ENCODE data around the gene ALOX15B.
"Not testable (repeated sequence)": the region's sequence is repeated elsewhere in the genome, so short reads cannot be mapped to it uniquely, and the experiment has no call there.

Gene ALOX15B

DNA sequence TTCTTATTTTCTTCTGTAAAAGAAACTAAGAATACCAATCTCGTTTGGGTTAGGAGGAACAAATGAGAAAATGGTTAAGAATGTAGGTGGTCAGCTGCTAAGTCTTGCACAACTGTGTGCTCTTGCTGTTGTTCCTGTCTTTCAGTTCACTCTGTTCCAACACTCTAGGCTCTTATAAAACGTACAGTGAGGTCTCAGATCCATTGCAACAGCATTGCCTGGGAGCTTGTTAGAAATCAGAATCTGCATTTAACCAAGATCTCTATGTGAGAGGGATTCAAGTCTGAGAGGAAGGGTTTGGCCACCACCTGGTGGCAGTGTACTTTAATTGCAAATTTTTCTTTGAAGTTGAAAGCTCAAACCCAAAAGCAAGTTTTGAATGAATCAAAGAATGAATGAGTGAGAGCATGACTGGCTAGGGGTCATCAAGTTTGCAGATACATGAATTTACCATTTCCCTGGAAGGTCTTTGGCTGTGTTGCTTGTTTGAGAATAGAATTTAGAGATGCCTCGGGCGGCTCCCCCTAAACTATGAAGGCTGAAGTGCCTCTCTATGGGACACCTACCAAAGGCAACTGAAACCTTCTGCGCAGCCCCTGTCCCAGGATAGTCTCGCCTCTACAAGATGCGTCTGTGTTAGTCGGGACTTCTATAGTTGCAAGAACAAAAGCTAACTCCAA is 2.5 kb downstream of the ALOX15B start:
- DNase-seq, result no peak

DNA sequence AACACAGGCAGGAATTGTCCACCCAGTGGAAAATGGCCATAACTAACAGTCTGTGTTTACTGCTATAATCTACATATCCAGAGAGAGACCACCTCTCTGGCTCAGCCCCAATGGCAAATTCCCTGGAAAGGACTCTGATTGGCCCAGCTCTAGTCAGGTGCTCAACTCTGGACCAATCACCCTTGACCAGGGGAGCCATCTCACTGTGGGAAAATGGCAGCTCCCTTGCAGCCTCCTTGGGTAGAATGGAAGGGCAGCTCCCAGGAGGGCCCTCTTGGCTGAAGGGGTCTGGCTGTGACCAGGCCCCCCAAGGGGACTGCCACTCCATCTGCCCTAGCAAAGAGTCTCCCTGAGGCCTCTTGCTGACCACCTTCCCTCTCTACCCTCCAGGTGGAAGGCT is 3.1 kb downstream of the ALOX15B start:
- DNase-seq, result no peak

DNA sequence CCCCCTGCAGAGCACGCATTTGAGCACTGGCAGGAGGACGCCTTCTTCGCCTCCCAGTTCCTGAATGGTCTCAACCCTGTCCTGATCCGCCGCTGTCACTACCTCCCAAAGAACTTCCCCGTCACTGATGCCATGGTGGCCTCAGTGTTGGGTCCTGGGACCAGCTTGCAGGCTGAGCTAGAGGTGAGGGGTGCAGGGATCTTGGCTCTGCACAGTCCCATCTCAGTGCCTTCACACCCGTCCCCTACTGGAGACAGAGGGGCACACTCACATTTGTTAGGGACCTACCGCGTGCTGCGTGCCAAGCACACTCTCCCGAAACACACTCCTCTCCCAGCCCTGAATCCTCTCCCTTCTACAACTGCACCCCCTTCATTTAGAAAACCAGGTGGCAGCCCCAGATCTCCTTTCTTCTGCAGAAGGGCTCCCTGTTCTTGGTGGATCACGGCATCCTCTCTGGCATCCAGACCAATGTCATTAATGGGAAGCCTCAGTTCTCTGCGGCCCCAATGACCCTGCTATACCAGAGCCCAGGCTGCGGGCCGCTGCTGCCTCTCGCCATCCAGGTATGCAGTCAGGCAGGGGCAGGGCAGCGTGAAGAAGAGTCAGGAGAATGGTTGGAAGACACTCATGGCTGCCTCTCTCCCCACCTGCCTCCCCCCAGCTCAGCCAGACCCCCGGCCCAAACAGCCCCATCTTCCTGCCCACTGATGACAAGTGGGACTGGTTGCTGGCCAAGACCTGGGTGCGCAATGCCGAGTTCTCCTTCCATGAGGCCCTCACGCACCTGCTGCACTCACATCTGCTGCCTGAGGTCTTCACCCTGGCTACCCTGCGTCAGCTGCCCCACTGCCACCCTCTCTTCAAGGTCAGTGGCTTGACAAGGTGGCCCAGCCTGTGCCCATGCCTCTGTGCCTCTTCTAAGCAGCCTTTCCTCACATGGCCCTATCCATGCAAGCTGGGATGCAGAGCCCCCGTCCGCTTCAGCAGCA is 6.3 kb downstream of the ALOX15B start:
- DNase-seq, result no peak

DNA sequence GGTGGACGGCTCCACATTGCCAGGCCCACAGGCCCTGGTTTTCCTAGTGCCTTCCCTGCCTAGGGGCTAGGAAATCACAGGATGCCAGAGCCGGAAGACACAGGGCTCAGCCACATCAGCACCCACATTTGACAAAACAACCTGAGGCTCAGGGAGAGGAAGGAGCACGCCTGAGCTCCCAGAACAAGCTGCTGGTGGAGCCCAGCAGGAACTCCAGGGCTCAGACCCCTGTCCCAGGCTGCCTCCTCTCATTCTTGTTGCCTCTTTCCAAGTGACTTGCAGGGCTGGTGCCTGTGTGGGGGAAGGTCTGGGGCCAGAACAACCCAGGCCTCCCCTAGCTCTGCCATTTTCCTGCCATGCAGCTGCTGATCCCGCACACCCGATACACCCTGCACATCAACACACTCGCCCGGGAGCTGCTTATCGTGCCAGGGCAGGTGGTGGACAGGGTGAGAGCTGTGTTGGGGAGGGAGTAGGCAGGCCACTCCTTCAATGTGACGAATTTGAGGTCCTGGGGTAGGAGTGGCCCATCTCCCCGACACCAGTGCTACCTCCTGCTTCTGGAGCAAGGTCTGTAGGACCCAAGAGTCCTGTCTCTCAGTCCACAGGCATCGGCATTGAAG is 7.6 kb downstream of the ALOX15B start:
- no peak for DNase-seq

DNA sequence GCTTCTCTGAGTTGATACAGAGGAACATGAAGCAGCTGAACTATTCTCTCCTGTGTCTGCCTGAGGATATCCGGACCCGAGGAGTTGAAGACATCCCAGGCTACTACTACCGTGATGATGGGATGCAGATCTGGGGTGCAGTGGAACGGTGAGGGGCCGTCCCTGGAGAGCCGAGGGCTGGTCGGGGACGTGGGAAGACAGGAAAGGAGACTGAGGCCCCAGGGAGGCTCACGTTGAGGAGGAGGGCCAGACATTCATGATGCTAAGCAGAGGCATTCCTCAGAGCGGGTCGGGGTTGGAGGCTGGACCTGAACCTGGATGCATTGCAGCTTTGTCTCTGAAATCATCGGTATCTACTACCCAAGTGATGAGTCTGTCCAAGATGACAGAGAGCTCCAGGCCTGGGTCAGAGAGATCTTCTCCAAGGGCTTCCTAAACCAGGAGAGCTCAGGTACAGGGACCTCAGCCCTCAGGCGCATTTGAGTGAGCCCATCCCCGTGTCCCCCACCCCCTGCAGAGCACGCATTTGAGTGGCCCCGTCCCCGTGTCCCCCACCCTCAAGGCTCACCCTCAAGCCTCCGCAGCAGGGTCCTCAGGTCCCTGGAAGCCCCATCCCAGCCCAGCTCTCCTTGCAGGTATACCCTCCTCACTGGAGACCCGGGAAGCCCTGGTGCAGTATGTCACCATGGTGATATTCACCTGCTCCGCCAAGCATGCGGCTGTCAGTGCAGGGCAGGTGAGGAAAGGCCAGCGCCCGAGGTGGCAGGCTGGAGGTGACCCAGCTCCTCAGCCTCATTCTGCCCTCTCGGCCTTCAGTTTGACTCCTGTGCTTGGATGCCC is 8.3 kb downstream of the ALOX15B start:
- no peak for DNase-seq

DNA sequence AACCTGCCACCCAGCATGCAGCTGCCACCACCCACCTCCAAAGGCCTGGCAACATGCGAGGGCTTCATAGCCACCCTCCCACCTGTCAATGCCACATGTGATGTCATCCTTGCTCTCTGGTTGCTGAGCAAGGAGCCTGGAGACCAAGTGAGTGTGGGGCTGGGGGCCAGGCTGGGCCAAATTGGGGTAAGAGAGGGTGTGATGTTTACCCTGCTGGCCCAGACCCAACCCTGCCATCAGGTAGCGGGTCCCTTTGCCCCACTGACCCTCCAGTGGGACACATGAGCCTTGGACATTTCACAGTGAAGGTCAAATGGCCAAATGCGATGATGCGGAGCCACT is 8.9 kb downstream of the ALOX15B start:
- no peak for DNase-seq

DNA sequence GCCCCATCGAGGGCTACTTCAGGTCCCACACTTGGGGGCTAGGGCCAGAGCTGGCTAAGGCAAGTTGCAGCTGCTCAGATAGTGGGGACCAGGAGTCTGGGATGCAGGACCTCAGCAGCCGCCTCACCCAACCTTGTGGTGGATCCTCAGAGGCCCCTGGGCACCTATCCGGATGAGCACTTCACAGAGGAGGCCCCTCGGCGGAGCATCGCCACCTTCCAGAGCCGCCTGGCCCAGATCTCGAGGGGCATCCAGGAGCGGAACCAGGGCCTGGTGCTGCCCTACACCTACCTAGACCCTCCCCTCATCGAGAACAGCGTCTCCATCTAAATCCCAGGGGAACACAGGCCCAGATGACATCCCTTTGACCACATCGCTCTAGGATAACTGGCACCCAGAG is 9.4 kb downstream of the ALOX15B start:
- DNase-seq, result no peak

DNA sequence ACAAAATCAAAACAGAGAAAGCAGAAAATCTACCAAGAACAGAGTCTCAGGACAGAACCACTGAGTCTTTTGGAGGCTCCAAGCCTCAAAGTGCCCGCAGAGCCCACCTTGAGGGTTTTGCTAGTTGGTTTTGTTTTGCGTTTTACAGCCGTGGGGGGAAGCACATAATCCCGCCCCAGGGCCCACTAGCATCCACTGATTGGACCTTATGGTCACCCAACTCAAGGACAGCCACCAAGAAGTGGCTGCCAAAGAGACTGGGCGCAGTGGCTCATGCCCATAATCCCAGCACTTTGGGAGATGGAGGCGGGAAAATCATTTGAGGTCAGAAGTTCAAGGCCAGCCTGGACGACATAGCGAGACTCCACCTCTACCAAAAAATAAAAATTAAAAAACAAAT is 9.9 kb downstream of the ALOX15B start:
- DNase-seq, result no peak

DNA sequence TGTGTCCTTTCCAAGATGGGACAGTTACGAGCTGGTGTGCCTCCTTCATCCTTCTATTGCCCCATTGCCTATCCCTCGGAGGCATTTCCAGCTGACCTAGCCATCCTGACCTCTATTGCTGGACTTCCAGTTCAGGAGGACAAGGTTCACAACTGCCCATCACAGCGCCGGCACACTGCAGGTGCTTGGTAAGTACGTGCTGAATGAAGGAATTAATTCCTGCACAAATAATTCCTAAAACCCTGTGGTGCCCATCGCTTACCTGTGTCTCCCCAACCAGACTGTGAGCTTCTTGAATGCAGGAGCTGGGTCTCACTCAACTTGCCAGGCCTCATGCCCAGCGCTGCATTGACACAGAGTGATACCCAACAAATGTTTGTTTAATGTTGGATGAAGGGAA is 13.0 kb downstream of the ALOX15B start:
- no peak for DNase-seq

DNA sequence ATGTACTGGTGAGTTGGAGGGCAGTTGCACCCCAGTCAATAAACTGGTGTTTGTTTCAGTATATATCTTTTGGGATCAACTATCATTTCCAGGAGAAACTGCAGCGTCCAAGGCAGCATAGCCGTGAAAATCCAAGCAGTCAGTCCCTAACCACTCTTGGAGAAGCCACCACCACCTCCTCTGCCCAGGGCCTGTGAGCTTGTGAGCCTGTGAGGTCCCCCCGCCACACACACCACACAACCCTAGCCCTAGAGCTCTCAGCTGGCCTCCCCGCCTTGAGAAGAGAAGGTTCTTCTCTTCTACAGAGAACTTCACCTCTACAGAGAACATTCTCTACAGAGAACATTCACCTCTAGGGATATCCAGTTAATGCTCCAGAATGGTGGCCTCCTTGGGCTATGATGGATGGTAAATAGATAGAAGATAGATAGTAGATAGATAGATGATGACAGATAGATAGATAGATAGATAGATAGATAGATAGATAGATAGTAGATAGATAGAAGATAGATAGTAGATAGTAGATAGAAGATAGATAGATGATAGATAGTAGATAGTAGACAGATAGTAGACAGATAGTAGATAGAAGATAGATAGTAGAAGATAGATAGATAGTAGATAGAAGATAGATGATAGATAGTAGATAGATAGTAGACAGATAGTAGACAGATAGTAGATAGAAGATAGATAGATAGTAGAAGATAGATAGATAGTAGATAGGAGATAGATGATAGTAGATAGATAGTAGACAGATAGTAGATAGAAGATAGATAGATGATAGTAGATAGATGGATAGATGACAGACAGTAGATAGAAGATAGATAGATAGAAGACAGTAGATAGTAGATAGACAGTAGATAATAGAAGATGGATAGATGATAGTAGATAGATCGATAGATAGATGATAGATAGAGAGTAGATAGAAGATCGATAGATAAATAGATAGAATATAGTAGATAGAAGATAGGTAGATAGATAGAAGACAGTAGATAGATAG is 13.7 kb downstream of the ALOX15B start:
- no peak for DNase-seq

DNA sequence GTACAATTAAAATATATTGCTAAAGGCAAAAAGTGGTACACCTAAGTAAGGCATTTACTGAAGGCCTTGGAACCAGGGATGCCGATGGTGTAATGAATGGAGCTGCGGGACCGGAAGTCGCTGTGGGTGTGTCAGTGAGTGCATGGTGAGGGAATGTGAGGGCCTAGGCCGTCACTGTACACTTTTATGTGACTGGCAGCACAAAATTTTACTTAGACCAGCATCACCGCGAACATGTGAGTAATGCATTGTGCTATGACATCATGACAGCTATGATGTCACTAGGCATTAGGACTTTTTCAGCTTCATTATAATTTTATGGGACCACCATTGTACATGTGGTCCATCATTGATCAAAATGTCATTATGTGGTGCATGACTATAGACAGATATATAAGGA is 14.7 kb downstream of the ALOX15B start:
- no peak for DNase-seq

DNA sequence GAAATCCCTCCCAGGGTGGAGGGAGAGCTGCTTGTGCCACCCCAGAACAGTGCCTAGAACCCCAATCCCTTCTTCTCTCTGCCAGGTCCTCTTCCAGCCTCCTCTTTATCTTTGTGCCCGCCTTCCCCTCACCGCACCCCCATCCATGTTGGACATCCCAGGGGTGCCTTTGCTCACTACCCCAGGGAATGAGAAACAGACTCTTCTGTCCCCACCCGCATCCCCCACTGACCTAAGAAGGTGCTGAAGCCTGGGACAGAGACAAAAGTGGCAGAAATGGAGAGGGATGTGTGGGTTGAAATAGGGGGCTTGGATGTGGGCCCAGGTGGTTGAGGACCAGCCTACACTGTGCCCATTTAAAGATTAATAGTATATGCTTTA is 17.0 kb downstream of the ALOX15B start:
- DNase-seq, result no peak

DNA sequence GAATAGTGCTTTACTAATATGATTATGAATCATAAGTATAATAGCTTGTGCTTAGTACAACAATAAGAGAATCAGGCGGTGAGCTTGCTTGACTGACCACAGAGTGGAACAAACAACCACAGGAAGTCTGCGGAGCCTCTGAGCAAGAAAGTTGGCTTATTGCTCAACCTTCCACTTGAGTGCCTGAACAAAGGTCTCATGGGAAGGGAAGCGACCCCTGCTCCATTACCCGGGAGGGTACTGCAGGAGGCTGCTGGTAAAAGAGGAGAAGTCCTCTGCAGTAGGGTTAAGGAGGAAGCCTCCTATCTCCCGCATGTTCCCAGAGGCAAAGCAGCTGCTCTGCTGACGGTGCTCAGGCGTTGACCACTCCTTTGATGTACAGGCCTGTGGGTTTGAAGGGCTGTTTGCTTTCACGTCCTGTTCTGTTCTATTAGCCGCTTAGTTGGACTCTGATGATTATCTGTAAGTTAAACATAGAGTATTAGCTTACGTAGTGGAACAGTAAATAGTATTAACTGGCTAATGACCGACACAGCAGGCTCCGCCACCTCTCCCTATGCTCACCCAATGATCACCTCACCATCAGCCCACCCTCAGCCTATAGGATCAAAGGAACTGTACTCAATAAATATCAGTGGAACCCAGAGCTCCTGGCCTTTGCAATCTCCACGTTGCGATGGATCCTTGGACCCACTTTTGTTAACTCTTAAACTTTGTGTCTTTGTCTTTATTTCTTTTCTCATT is 17.5 kb downstream of the ALOX15B start:
- no peak for DNase-seq

DNA sequence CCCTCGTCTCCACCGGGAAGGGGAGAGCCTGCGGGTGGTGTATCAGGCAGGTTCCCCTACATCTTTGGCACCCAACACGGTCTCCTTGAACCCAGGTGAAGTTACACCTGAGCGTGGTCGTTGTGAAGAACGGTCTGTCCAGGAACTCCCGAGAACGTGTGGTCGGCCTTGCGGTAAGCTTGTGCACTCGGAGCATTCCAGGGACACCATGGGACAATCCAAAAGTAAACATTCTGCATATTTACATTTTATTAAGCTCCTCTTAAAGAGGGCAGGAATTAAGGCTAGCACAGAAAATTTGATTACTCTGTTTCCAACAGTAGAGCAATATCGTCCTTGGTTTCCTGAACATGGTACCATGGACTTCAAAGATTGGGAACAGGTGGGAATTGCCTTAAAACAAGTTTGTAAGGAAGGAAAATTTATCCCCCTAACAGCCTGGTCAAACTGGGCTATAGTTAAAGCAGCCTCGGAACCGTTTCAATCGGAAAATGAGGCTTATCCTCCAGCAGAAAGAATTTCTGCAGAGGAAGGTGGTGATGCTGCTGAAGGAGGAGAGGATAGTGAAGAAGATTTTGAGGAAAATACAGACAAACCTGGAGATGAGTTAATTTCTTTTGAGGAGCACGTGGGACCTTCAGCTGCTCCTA is 18.2 kb downstream of the ALOX15B start:
- no peak for DNase-seq

DNA sequence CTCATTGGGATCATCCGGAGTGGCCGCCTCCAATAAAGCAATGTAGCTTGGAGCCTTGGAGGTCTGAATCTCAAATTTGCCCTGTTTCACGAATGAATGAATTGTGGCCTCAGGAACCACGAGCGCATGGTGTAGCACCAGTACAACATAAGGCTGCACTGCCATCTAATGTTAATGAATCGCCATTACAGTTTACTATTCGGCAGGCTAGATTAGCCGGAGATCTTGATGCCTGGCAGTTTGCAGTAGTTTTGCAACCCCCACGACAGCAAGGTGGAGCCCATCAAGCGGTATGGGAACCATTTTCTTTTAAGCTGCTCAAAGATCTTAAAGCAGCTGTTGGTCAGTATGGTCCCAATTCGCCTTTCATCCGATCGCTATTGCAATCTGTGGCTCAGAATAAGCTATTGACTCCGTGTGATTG is 18.8 kb downstream of the ALOX15B start:
- DNase-seq, result peak; percentile 55

DNA sequence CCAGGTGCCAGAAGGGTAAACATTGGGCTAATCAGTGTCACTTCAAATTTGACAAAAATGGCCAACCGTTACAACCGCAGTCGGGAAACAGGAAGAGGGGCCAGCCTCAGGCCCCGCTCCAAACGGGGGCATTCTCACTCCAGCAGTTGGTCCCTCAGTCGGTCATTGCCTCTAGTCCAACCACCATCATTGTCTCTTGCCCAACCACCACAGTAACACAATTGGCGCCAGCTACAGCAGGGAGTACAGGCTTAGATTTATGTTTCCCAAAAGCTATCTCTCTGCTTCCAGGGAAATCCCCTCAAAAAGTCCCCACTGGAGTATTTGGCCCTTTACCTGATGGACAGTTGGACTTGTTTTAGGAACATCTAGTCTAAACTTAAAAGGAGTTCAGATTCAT is 20.3 kb downstream of the ALOX15B start:
- no peak for DNase-seq

DNA sequence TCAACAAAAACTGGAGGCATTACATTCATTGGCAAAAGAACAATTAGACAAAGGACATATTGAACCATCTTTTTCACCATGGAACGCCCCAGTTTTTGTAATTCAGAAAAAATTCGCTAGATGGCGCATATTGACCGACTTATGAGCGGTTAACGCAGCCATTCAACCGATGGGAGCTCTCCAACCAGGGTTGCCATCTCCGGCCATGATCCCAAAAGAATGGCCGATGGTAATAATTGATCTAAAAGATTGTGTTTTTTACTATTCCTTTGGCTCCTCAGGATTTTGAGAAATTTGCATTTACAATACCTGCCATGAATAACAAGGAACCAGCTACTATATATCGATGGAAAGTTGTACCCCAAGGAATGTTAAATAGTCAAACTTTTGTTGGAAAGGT is 21.4 kb downstream of the ALOX15B start:
- peak; percentile 61 for DNase-seq

DNA sequence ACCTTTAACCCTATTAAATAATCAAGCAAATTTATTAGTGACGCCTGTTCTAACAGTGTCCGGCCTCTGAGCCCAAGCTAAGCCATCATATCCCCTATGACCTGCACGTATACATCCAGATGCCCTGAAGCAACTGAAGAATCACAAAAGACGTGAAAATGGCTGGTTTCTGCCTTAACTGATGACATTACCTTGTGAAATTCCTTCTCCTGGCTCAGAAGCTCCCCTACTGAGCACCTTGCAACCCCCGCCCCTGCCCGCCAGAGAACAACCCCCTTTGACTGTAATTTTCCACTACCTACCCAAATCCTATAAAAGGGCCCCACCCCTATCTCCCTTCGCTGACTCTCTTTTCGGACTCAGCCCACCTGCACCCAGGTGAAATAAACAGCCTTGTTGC is 23.0 kb downstream of the ALOX15B start:
- not testable (repeated sequence) for DNase-seq

DNA sequence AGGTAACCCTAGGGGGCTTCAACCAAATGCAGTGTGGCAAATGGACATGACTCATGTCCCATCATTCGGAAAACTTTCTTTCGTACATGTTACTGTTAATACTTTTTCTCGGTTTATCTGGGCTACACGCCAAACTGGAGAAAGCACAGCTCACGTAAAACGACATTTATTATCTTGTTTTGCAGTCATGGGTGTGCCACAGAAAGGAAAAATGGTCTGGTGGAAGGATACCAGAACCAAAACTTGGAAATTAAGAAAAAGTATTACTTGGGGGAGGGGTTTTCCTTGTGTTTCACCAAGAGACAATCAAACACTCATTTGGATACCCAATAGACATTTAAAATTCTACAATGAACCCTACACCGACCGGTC is 23.6 kb downstream of the ALOX15B start:
- no peak for DNase-seq

DNA sequence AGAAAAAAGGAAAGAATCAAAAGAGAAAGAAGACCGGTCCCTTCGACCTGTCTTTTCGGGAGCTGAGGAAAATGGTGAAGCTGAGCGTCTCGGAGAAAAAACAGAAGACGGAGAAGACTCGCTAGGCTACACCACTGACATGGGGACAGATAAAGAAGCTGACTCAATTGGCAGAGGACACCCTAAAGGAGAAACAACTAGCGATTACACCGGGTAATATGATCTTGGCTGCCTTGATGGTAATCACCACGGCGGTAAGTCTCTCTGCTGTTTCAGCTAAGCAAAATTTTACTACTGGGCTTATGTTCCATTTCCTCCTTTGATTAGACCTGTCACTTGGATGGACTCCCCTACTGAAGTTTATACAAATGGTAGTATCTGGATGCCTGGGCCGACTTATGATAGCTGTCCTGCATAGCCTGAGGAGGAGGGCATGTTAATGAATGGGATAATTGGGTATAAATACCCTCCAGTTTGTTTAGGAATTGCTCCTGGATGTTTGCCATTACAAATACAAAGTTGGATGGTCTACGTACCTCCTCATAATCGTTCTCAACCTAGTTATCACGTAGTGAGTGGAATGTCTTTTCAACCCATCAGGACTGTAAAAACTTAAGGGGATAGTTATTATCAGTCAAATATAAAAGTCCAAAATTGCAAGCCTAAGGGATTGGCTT is 24.1 kb downstream of the ALOX15B start:
- no peak for DNase-seq
